Uterus (tissue), 2 donors: ENCODE measurements around the gene PIGH.

ENCODE experiments used
- CTCF ChIP-seq, 4 experiments: fragments of 200-600 bp in 2 of 4; fragments of 450-650 bp in 2 of 4; sonication (generic) in 2 of 4; IDR thresholded peaks; one replicate each; pipeline ENCODE4 v1.5.1; 2016 to 2019; ENCODE audit warnings: antibody characterized with exemption in 4 of 4, mild to moderate bottlenecking in 2 of 4, moderate library complexity in 1 of 4
- POLR2A ChIP-seq, 2 donors: fragments of 450-650 bp; IDR thresholded peaks; one replicate each; pipeline ENCODE4 v1.6.1; 2016; ENCODE audit warnings: antibody characterized with exemption in 2 of 2, mild to moderate bottlenecking in 1 of 2, moderate library complexity in 1 of 2

- TF ChIP-seq CTCF (IDR thresholded peaks at IDR 0.05) = no peak
- TF ChIP-seq POLR2A (IDR thresholded peaks at IDR 0.05) = no peak
Measured at GRCh38 chr14:67577181-67577808, 22.8 kb downstream of the PIGH start.
